ENCODE results near the gene HGD. TPM values are rescaled to one million over a fixed set of nuclear protein-coding genes. Genes with fewer than 3 reads are reported as not detected.

HGD gene
- total and polyA plus RNA-seq, 2 of the 13 experiments (the other 11 are each of a cell fraction or from before 2014, with no cell fraction given), result 265 to 398 TPM

- TF ChIP-seq ZNF414 (CRISPR knock-in tag; IDR thresholded peaks at IDR 0.05) (peak; percentile 27; the same call in 1 of the 2 replicates), MNT (IDR thresholded peaks at IDR 0.05) (no peak), RAD51 (IDR thresholded peaks at IDR 0.05; ENCODE audit: borderline replicate concordance) (no peak), RARG (CRISPR knock-in tag; IDR thresholded peaks at IDR 0.05; ENCODE audit: low read depth) (no peak), MAFG (CRISPR knock-in tag; IDR thresholded peaks at IDR 0.05) (peak; percentile 83), PTBP1 (IDR thresholded peaks at IDR 0.05; ENCODE audit: low read depth, low read length, poor library complexity, severe bottlenecking) (no peak), SAFB2 (CRISPR knock-in tag; IDR thresholded peaks at IDR 0.05; ENCODE audit: borderline replicate concordance, low read depth) (no peak; the same call in 1 of the 2 replicates), MLXIP (CRISPR knock-in tag; IDR thresholded peaks at IDR 0.05; ENCODE audit: borderline replicate concordance) (no peak), ZSCAN29 (CRISPR knock-in tag; conservative IDR thresholded peaks at IDR 0.05) (no peak; the same call in 1 of the 2 replicates), NR2F1 (CRISPR knock-in tag; IDR thresholded peaks at IDR 0.05) (peak in 1 of 2 experiments; percentile 28; a peak in 2 of 4 replicates), SP140L (CRISPR knock-in tag; IDR thresholded peaks at IDR 0.05; ENCODE audit: borderline replicate concordance) (no peak), JARID2 (CRISPR knock-in tag; IDR thresholded peaks at IDR 0.05; ENCODE audit: insufficient replicate concordance) (no peak), RXRA (CRISPR knock-in tag; IDR thresholded peaks at IDR 0.05) (peak; percentile 84; the same call in 1 of the 2 replicates), TCF7L2 (IDR thresholded peaks at IDR 0.05; ENCODE audit: low read depth, low read length) (no peak), NR2F2 (IDR thresholded peaks at IDR 0.05; ENCODE audit: borderline replicate concordance, low read depth) (peak; percentile 53; the same call in 1 of the 2 replicates), BCLAF1 (IDR thresholded peaks at IDR 0.05) (no peak), ZNF841 (CRISPR knock-in tag; IDR thresholded peaks at IDR 0.05; ENCODE audit: borderline replicate concordance) (no peak), MXD4 (CRISPR knock-in tag; IDR thresholded peaks at IDR 0.05) (no peak), ZNF512 (CRISPR knock-in tag; IDR thresholded peaks at IDR 0.05) (no peak), ZSCAN25 (CRISPR knock-in tag; IDR thresholded peaks at IDR 0.05) (no peak)
Observed at GRCh38 chr3:120678331-120678947, 3.6 kb downstream of the HGD start (continued).

All from HepG2 (cell line).